Activated effector memory CD4-positive, alpha-beta T cell treated with anti-CD3 and anti-CD28 coated beads, Interleukin-2, amount 50 U/mL, for 16 hours (primary cell): ENCODE results near the gene C1RL.

Experiments
- DNase-seq: peaks from one replicate; pipeline ENCODE4 v3.0.0-alpha.2; 2020

Gene C1RL

GRCh38 chr12:7108796-7109571 is at the start of gene C1RL:
C1RL (minus strand) TSS chr12:7109214; CDS start chr12:7109180, 34 bp downstream.
- DNase-seq: peak; percentile 95

GRCh38 chr12:7157391-7157790 is 48.4 kb upstream of the C1RL start:
- DNase-seq: no peak

GRCh38 chr12:7156259-7157197 is 47.5 kb upstream of the C1RL start:
- no peak for DNase-seq

- DNase-seq: no peak
These were observed 46.5 kb upstream of the C1RL start for GRCh38 chr12:7155471-7156034.

GRCh38 chr12:7154901-7155470 is 46.0 kb upstream of the C1RL start:
- DNase-seq: no peak

GRCh38 chr12:7154042-7154441 is 45.0 kb upstream of the C1RL start:
- no peak for DNase-seq

- no peak for DNase-seq
These were observed 43.8 kb upstream of the C1RL start for GRCh38 chr12:7152818-7153217.

- DNase-seq: no peak
These were observed 42.5 kb upstream of the C1RL start for GRCh38 chr12:7151532-7151931.

- DNase-seq: no peak
These were observed 41.8 kb upstream of the C1RL start for GRCh38 chr12:7150841-7151240.

GRCh38 chr12:7150356-7150755 is 41.3 kb upstream of the C1RL start:
- DNase-seq: no peak

- DNase-seq: no peak
These were observed 37.9 kb upstream of the C1RL start for GRCh38 chr12:7146906-7147305.

GRCh38 chr12:7146228-7146627 is 37.2 kb upstream of the C1RL start:
- no peak for DNase-seq

- DNase-seq: no peak
These were observed 36.7 kb upstream of the C1RL start for GRCh38 chr12:7145671-7146070.

GRCh38 chr12:7144414-7145120 is 35.6 kb upstream of the C1RL start:
- DNase-seq: no peak

- no peak for DNase-seq
These were observed 34.5 kb upstream of the C1RL start for GRCh38 chr12:7143564-7143963.

- DNase-seq: no peak
These were observed 33.9 kb upstream of the C1RL start for GRCh38 chr12:7142809-7143465.

GRCh38 chr12:7142056-7142644 is 33.1 kb upstream of the C1RL start:
- DNase-seq: peak; percentile 84

- no peak for DNase-seq
These were observed 32.5 kb upstream of the C1RL start for GRCh38 chr12:7141351-7142005.

- no peak for DNase-seq
These were observed 30.2 kb upstream of the C1RL start for GRCh38 chr12:7139200-7139599.

- no peak for DNase-seq
These were observed 28.9 kb upstream of the C1RL start for GRCh38 chr12:7137908-7138307.

- no peak for DNase-seq
These were observed 27.7 kb upstream of the C1RL start for GRCh38 chr12:7136676-7137075.
